Measurements from ENCODE around the gene RASSF4. TPM values are rescaled to one million over a fixed set of nuclear protein-coding genes. Genes with fewer than 3 reads are reported as not detected.

Gene RASSF4
- total RNA-seq, 1 experiment from 2014 or later, result 11.5 TPM

GRCh38 chr10:44983895-44984278 is 24.3 kb downstream of the RASSF4 start:
- no peak overlapping the region for H3K56ac ChIP-seq (ENCODE audit: insufficient read length, low read depth, low read length)
- no peak overlapping the region for H3K27ac ChIP-seq (ENCODE audit: insufficient read length, low read depth, low read length)
- no peak overlapping the region for H2BK20ac ChIP-seq (ENCODE audit: low read depth, low read length, poor library complexity, severe bottlenecking)
- H3K18ac ChIP-seq (ENCODE audit: insufficient read length, low read depth, low read length), result no peak overlapping the region
- H3K9me3 Mint-ChIP-seq, result no peaks in the 10 kb centered on the region
- H3K23ac ChIP-seq (ENCODE audit: insufficient read length, low read depth, low read length), result no peak overlapping the region
- H3K23me2 ChIP-seq (ENCODE audit: insufficient read length, low read depth, low read length, poor library complexity, severe bottlenecking), result no peaks in the 10 kb centered on the region
- no peak overlapping the region for H2BK5ac ChIP-seq (ENCODE audit: insufficient read length, low read length)
- no peak overlapping the region for H4K5ac ChIP-seq (ENCODE audit: insufficient read length, low read depth, low read length)
- H3K27me3 ChIP-seq (ENCODE audit: insufficient read depth, low read length), result no peaks in the 10 kb centered on the region
- peaks cover 7% of the 10 kb centered on the region for H3K27me3 Mint-ChIP-seq (ENCODE audit: low read depth)
- H2BK120ac ChIP-seq (ENCODE audit: low read depth, low read length, poor library complexity, severe bottlenecking), result no peak overlapping the region
- H3K27ac Mint-ChIP-seq, result peak overlapping the region in 1 of 3 experiments; percentile 92; a peak in 1 of 7 replicates
- peaks cover 4 to 9% (median 8%) of the 10 kb centered on the region in 3 experiments; a peak in 5 of 7 replicates for H3K36me3 Mint-ChIP-seq (ENCODE audit: insufficient read depth in 1 of 3, low read depth in 3 of 3)
- H3K4ac ChIP-seq (ENCODE audit: low read depth, low read length), result no peak overlapping the region
- H4K20me1 ChIP-seq (ENCODE audit: control insufficient read depth, insufficient read depth, insufficient read length), result no peaks in the 10 kb centered on the region
- no peak overlapping the region for H2AK5ac ChIP-seq (ENCODE audit: insufficient read length, low read length)
- H3K4me1 Mint-ChIP-seq, result peaks cover 63 to 67% of the 10 kb centered on the region in 2 experiments
- no peak overlapping the region for H3K4me3 Mint-ChIP-seq
- H3K14ac ChIP-seq (ENCODE audit: insufficient read depth, low read length), result no peak overlapping the region
- H3K9me3 ChIP-seq (ENCODE audit: control insufficient read depth, low read depth, low read length), result no peaks in the 10 kb centered on the region
- no peak overlapping the region for H2BK15ac ChIP-seq (ENCODE audit: low read depth, low read length)
- H4K91ac ChIP-seq (ENCODE audit: insufficient read length, low read depth, low read length), result no peak overlapping the region
- TF ChIP-seq, protein P1, sequence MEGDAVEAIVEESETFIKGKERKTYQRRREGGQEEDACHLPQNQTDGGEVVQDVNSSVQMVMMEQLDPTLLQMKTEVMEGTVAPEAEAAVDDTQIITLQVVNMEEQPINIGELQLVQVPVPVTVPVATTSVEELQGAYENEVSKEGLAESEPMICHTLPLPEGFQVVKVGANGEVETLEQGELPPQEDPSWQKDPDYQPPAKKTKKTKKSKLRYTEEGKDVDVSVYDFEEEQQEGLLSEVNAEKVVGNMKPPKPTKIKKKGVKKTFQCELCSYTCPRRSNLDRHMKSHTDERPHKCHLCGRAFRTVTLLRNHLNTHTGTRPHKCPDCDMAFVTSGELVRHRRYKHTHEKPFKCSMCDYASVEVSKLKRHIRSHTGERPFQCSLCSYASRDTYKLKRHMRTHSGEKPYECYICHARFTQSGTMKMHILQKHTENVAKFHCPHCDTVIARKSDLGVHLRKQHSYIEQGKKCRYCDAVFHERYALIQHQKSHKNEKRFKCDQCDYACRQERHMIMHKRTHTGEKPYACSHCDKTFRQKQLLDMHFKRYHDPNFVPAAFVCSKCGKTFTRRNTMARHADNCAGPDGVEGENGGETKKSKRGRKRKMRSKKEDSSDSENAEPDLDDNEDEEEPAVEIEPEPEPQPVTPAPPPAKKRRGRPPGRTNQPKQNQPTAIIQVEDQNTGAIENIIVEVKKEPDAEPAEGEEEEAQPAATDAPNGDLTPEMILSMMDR (conservative IDR thresholded peaks at IDR 0.05), result no peak
- peaks cover 10% of the 10 kb centered on the region; the same call in 1 of the 2 replicates for H3K4me1 ChIP-seq (ENCODE audit: insufficient read depth, low read length)
- no peak overlapping the region for H2AFZ ChIP-seq (ENCODE audit: low read length)
- no peak overlapping the region for H3T11ph ChIP-seq (ENCODE audit: low read length)
- DNase-seq, result no peak
- H3K9ac ChIP-seq (ENCODE audit: extremely low read depth, insufficient read length, low read length), result no peak overlapping the region
- no peaks in the 10 kb centered on the region for H3K79me2 ChIP-seq (ENCODE audit: insufficient read depth, low read length)
- no peaks in the 10 kb centered on the region for H3K79me1 ChIP-seq (ENCODE audit: insufficient read depth, low read depth, low read length, poor library complexity, severe bottlenecking)
- no peak overlapping the region for H4K8ac ChIP-seq (replicated peaks; ENCODE audit: insufficient read length, low read depth, low read length)
- no CpG with 5 or more reads among the region's 10 CpGs for whole genome bisulfite sequencing (ENCODE audit: extremely low coverage, insufficient read length, low lambda C conversion rate)
- no peak overlapping the region for H2BK12ac ChIP-seq (ENCODE audit: insufficient read length, low read depth, low read length)
- no peak overlapping the region for H3K4me2 ChIP-seq (ENCODE audit: insufficient read depth, insufficient read length, low read length)
